SIG-M5 (cell line): ENCODE measurements around the gene TAGLN.
"Not testable (repeated sequence)": the region's sequence is repeated elsewhere in the genome, so short reads cannot be mapped to it uniquely, and the experiment has no call there.

Experiments
- DNase-seq: peaks from one replicate; lab custom pipeline; 2025; lab: John Stamatoyannopoulos, UW

TAGLN gene

GRCh38 chr11:117180661-117181585, 18.2 kb upstream of the TAGLN start:
- peak; percentile 12 for DNase-seq

- no peak for DNase-seq
Measured at GRCh38 chr11:117181586-117182550, 17.3 kb upstream of the TAGLN start.

GRCh38 chr11:117182551-117182935, 16.6 kb upstream of the TAGLN start:
- DNase-seq, result no peak

GRCh38 chr11:117183178-117183577, 16.0 kb upstream of the TAGLN start:
- DNase-seq, result not testable (repeated sequence)

GRCh38 chr11:117183724-117184349, 15.3 kb upstream of the TAGLN start:
- DNase-seq, result no peak

GRCh38 chr11:117185736-117186430, 13.3 kb upstream of the TAGLN start:
- DNase-seq, result peak; percentile 1

GRCh38 chr11:117186431-117186761, 12.8 kb upstream of the TAGLN start:
- DNase-seq, result no peak

- no peak for DNase-seq
Measured at GRCh38 chr11:117187007-117187406, 12.2 kb upstream of the TAGLN start.

- DNase-seq, result no peak
Measured at GRCh38 chr11:117187428-117187798, 11.8 kb upstream of the TAGLN start.

- DNase-seq, result no peak
Measured at GRCh38 chr11:117187799-117188481, 11.2 kb upstream of the TAGLN start.

GRCh38 chr11:117188620-117189081, 10.5 kb upstream of the TAGLN start:
- no peak for DNase-seq

GRCh38 chr11:117189191-117189940, 9.8 kb upstream of the TAGLN start:
- DNase-seq, result peak; percentile 25

- DNase-seq, result no peak
Measured at GRCh38 chr11:117189941-117190544, 9.1 kb upstream of the TAGLN start.

- no peak for DNase-seq
Measured at GRCh38 chr11:117191680-117192400, 7.3 kb upstream of the TAGLN start.

GRCh38 chr11:117192401-117192875, 6.7 kb upstream of the TAGLN start:
- no peak for DNase-seq

- no peak for DNase-seq
Measured at GRCh38 chr11:117193130-117194020, 5.8 kb upstream of the TAGLN start.

GRCh38 chr11:117194267-117194666, 4.9 kb upstream of the TAGLN start:
- DNase-seq, result no peak

GRCh38 chr11:117195258-117195657, 3.9 kb upstream of the TAGLN start:
- DNase-seq, result no peak
